Gastroesophageal sphincter (tissue), 4 donors: ENCODE data around the gene KCNK15. TPM values are rescaled to one million over a fixed set of nuclear protein-coding genes. Genes with fewer than 3 reads are reported as not detected.

ENCODE experiments used
- ATAC-seq: fragments of 150-250 bp; one replicate; pipeline ENCODE4 v1.9.1; 2016; ENCODE audit warnings: mild to moderate bottlenecking, moderate library complexity
- H3K27ac ChIP-seq, 4 donors: fragments of 200-600 bp; sonication (generic) in 3 of 4; 1 replicate in 3 of 4; 2 replicates in 1 of 4; pipeline ENCODE4 v1.5.1; 2016 to 2019
- H3K27me3 ChIP-seq: fragments of 200-600 bp; sonication (generic); one replicate; pipeline ENCODE4 v1.5.1; 2019
- H3K36me3 ChIP-seq, 2 donors: fragments of 200-600 bp; sonication (generic); one replicate each; pipeline ENCODE4 v1.5.1; 2019; ENCODE audit warnings: control low read depth in 1 of 2
- H3K4me1 ChIP-seq, 3 donors: fragments of 200-600 bp; sonication (generic); 1 replicate in 2 of 3; 2 replicates in 1 of 3; pipeline ENCODE4 v1.5.1; 2016 to 2019; ENCODE audit warnings: control low read depth in 2 of 3
- H3K4me3 ChIP-seq, 2 donors: fragments of 200-600 bp; sonication (generic); one replicate each; pipeline ENCODE4 v1.5.1; 2019; ENCODE audit warnings: mild to moderate bottlenecking in 1 of 2, moderate library complexity in 1 of 2
- H3K9me3 ChIP-seq, 3 donors: fragments of 200-600 bp; sonication (generic); one replicate each; pipeline ENCODE4 v1.5.1; 2017 to 2019; ENCODE audit warnings: control low read depth in 2 of 3
- EP300 ChIP-seq: sonication (generic); formaldehyde crosslinking; IDR thresholded peaks from one replicate; pipeline ENCODE4 v1.6.1; 2017; ENCODE audit warnings: antibody characterized with exemption, mild to moderate bottlenecking
- POLR2A ChIP-seq, 2 donors: fragments of 450-650 bp; IDR thresholded peaks; one replicate each; pipeline ENCODE4 v1.6.1; 2017; ENCODE audit warnings: antibody characterized with exemption in 2 of 2, mild to moderate bottlenecking in 2 of 2, moderate library complexity in 1 of 2
- POLR2AphosphoS5 ChIP-seq: sonication (generic); formaldehyde crosslinking; IDR thresholded peaks from one replicate; pipeline ENCODE4 v1.6.1; 2017; ENCODE audit warnings: antibody characterized with exemption
- WGBS, 2 donors: methylation state at CpG; one replicate each; pipeline ENCODE4 v1.1.5; 2018; ENCODE audit warnings: low coverage in 1 of 2; 5-methylcytosine and 5-hydroxymethylcytosine counted together
- total RNA-seq, 4 donors: library from RNA; depleted of rRNA; stranded (reverse); fragments of >200 nt; gene quantifications; one replicate each; pipeline ENCODE4 v1.1.0, GENCODE V29; 2016
- TF ChIP-seq, protein P1 (sequence below), 4 experiments: fragments of 200-600 bp in 2 of 4; fragments of 450-650 bp in 2 of 4; sonication (generic) in 1 of 4; IDR thresholded peaks; one replicate each; pipeline ENCODE4 v1.5.1; 2017 to 2019; ENCODE audit warnings: antibody characterized with exemption in 4 of 4, mild to moderate bottlenecking in 2 of 4, moderate library complexity in 2 of 4

The KCNK15 gene
- total RNA-seq, 4 donors from 2014 or later = 1.3 to 4.7 (median 2.8) TPM

DNA sequence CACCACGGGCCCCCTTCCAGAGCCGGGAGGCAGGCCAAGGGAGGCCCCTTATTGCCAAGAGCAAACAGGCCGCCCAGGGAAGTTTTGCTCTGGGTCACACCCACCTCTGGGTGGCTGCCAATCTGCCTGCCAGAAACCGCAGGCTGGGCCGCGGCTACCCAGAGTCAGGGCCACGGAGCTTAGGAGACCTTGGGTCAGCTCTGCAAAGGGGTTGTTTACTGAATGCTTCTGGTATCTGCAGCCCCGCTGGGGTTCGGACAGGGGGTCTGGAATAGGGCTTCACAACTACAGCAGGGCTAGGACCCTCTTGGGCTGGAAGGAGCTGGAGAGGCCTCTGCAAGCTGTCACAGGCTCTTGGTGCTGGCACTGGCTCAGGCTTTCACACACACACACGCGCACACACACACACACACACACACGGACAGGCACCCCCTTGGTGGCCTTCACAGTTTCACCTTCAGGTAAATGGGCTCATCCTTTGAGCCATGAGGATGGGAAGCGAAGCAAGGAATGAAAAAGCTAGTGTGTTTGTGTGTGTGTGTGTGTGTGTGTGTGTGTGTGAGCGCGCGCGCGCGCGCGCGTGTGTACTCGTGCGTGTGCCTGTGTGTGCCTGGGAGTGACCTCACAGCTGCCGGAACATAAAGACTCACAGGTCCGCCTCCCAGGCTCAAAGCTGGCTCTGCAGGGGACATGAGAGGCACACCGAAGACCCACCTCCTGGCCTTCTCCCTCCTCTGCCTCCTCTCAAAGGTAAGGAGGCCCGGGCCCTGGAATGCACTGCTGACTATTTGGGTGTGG is 30.8 kb upstream of the KCNK15 start, which contains the start of gene CCN5:
Gene CCN5 (plus strand): TSS at position 669 of the 798 bp plus-strand sequence. CDS start 22 bp downstream, at position 691.
- WGBS, 2 donors = no CpG with 5 or more reads among the region's 28 CpGs
- peaks cover 3 to 70% (median 20%) of the 10 kb centered on the region in 3 donors for H3K4me1 ChIP-seq
- no peaks in the 10 kb centered on the region for H3K27me3 ChIP-seq

DNA sequence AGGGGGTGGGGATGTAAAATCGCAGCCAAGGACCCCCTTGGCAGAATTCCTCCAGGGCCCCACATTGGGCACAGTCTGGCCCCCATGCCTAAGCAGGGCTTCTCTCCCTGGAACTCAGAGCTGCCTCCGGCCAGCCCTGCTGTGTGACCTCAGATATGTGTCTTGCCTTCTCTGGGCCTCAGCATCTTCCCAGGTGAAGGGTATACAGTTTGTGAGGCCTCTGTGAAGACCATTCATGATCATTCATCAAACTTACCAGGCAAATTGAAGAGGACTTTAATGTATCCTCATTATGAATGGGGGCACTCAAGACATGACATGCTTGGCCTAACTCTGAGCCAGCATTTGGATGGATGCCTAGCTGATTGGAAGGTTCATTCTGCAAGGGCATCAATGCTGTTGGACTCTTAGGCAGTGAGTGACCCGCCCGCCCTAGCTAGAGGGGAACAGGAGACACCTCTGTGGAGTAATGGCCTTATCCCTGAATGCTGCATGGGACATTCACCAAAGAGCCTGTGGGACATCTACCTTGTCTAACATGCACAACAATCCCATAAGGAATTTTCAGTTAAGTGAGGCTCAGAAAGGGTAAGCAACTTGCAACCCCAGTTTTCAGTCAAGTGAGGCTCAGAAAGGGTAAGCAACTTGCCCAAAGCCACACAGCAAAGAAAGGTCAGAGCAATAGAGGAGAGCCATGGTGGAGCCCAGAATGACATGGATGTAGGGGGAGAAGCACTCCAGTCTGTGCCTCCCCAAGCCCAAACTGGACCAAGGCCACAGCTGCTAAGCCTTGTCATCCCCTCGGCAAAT is 30.0 kb upstream of the KCNK15 start:
- Histone ChIP-seq H3K9me3 (no peaks in the 10 kb centered on the region), H3K36me3 (no peaks in the 10 kb centered on the region), H3K4me3 (peak overlapping the region; percentile 20 to 48), H3K27ac (peak overlapping the region; percentile 25 to 83 (median 82)), H3K27me3 (no peaks in the 10 kb centered on the region), H3K4me1 (peaks cover 3 to 78% (median 28%) of the 10 kb centered on the region in 3 donors)
- TF ChIP-seq POLR2A (IDR thresholded peaks at IDR 0.05) (no peak), POLR2AphosphoS5 (no peak), EP300 (no peak)
- TF ChIP-seq, protein P1, sequence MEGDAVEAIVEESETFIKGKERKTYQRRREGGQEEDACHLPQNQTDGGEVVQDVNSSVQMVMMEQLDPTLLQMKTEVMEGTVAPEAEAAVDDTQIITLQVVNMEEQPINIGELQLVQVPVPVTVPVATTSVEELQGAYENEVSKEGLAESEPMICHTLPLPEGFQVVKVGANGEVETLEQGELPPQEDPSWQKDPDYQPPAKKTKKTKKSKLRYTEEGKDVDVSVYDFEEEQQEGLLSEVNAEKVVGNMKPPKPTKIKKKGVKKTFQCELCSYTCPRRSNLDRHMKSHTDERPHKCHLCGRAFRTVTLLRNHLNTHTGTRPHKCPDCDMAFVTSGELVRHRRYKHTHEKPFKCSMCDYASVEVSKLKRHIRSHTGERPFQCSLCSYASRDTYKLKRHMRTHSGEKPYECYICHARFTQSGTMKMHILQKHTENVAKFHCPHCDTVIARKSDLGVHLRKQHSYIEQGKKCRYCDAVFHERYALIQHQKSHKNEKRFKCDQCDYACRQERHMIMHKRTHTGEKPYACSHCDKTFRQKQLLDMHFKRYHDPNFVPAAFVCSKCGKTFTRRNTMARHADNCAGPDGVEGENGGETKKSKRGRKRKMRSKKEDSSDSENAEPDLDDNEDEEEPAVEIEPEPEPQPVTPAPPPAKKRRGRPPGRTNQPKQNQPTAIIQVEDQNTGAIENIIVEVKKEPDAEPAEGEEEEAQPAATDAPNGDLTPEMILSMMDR (IDR thresholded peaks at IDR 0.05) = no peak
- no peak for ATAC-seq
- WGBS, 2 donors = 71% methylated on average over 1 of the region's 5 CpGs; no CpG with 5 or more reads in 1 of the 2 donors

More for the DNA sequence above, 30.8 kb upstream of the KCNK15 start, which contains the start of gene CCN5:
- Histone ChIP-seq H3K4me3 (peak within 1 kb of the TSS; percentile 20 to 48), H3K9me3 (no peaks in the 10 kb centered on the region), H3K27ac (peak within 1 kb of the TSS; percentile 25 to 83 (median 82)), H3K36me3 (no peaks in the 10 kb centered on the region)
- TF ChIP-seq POLR2A (IDR thresholded peaks at IDR 0.05) (no peak), POLR2AphosphoS5 (no peak), EP300 (no peak)
- TF ChIP-seq, protein P1 (IDR thresholded peaks at IDR 0.05) = no peak
- ATAC-seq = peak; percentile 84

DNA sequence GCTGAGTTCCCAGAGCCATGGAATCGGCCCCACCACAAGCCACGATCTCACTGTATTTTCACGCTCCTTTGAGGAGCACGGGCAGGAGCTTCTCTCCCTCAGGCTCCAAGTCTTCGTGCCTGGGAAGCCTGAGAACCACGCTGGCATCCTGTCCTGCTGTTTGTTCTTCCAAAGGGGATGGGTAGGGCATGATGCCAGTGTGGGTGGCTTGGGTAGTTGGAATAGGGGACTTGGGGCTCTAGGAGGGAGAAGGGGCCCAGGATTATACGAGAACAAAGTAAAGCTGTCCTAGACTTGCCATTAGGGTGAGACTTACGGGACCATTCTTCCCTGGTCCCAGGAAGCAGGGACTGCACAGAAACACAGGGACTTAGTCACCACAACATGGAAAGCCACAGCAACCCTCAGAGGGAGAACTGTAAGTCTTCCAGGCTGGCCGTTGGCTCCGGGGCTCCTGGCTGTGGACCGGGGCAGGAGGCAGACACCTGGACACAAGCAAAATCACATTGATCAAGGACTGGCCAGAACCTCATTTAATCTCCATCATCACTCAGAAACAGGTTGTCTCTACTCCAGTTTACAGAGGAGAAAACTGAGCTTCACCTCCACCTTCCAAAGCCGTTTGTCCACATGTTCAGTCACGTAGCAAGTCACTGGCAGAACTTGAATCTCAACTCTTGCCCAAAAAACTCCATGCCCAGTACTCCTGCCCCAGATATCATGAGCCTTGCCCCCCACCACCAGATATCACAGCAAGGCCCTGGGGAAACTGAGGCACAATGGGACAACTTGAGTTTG is 29.2 kb upstream of the KCNK15 start:
- Histone ChIP-seq H3K4me1 (peaks cover 3 to 86% (median 31%) of the 10 kb centered on the region in 3 donors), H3K27me3 (no peaks in the 10 kb centered on the region), H3K4me3 (peak overlapping the region; percentile 20 to 48), H3K9me3 (no peaks in the 10 kb centered on the region), H3K27ac (peak overlapping the region; percentile 25 to 83 (median 82)), H3K36me3 (no peaks in the 10 kb centered on the region)
- WGBS, 2 donors = 81% methylated on average over 6 of the region's 13 CpGs; no CpG with 5 or more reads in 1 of the 2 donors
- no peak for ATAC-seq
- no peak for TF ChIP-seq POLR2A (IDR thresholded peaks at IDR 0.05)
- TF ChIP-seq, protein P1 (IDR thresholded peaks at IDR 0.05) = no peak
- TF ChIP-seq POLR2AphosphoS5 = no peak
- no peak for TF ChIP-seq EP300

DNA sequence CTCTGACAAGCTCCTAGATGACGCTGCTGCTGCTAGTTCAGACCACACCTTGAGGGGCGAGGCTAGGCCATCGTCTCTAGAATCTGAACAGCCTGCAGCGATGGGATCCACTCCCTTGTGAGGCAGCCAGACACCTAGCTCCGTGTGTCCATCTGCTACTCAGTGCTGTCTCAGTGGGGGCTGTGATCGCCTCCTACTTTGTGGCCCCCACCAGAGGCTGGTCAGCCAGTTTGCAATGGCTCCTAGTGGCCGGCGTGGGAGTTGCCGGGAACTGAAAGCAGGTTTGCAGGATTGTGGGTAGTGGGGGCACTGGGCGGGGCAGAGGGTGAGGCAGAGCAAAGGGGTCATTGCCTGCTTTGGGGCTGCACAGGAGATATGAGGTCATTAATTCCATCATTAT is 27.7 kb upstream of the KCNK15 start:
- Histone ChIP-seq H3K9me3 (no peaks in the 10 kb centered on the region), H3K27me3 (no peaks in the 10 kb centered on the region), H3K4me1 (peaks cover 3 to 87% (median 31%) of the 10 kb centered on the region in 3 donors), H3K27ac (peak overlapping the region in 3 of 4 donors; percentile 82 to 87 (median 83)), H3K36me3 (no peaks in the 10 kb centered on the region), H3K4me3 (peak overlapping the region in 1 of 2 donors; percentile 48)
- ATAC-seq = no peak
- 81 to 85% methylated on average over 4 of the region's 10 CpGs for WGBS, 2 donors
- TF ChIP-seq POLR2A (IDR thresholded peaks at IDR 0.05) (no peak), EP300 (no peak), POLR2AphosphoS5 (no peak)
- TF ChIP-seq, protein P1 (IDR thresholded peaks at IDR 0.05) = peak in 2 of 4 experiments; percentile 44 to 51
